ENCODE measurements around the gene HOXA2. TPM values are rescaled to one million over a fixed set of nuclear protein-coding genes. Genes with fewer than 3 reads are reported as not detected.

The HOXA2 gene
- polyA plus RNA-seq, 1 experiment: 0.09 TPM

DNA sequence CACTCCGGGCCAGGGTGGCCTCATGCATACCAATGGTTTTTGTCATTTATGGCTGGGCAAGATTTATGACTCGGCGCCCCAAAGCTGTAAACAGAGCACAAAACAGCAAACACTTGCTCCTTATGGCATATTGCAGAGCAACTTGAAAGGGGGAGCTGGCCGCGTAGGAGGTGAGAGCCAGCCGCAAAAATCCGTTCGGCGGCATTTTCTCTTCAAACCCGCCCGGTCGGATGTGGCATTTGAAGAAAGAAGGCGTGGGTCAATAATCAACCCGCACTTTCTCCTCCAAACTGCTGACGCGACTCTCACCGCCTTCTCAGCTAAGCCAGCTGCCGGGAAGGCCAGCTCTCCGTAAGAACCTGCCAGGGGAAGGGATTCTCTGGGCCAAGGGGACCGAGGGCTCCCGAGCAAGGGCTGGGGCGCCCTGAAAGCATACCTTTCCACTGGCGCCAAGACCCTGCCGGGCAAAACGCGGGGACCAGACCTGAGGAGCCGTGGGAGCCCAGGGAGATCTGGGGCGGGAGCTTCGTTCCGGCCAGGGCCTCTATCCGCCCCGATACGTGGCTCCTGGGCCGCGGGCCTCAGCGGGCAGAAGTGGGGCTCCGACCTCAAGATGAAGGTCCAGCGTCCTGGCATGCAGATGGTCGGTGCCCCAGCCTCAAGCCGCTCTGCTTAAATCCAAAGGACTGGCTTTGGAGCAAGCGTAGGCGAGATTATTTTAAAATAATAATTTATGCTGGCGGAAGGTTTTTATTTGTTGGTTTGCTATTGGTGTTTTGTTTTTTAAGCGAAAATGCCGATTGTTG, 12.9 kb upstream of the HOXA2 start:
- Histone ChIP-seq H3K27me3 (ENCODE audit: control insufficient read depth, insufficient read depth, low read length) (peaks cover 12% of the 10 kb centered on the region), H3K36me3 (ENCODE audit: control insufficient read depth, insufficient read depth, low read length) (no peaks in the 10 kb centered on the region; the same call in 1 of the 2 replicates), H3K4me3 (ENCODE audit: low read depth, low read length) (no peak overlapping the region)
- POLR2A ChIA-PET: no interaction called here
- CTCF ChIA-PET: interaction anchor here (1.2 kb wide), 1 partner anchor 11 kb away, joined by 5 read pairs; no protein-coding TSS in a partner anchor
- DNase-seq (ENCODE audit: low read depth): no peak
- no peak for TF ChIP-seq CTCF (IDR thresholded peaks at IDR 0.05; ENCODE audit: insufficient read depth, low read depth, low read length)

GRCh38 chr7:27114881-27115220, 12.4 kb upstream of the HOXA2 start:
- ChIA-PET CTCF (interaction anchor here (0.6 to 1.2 kb wide), 2 partner anchors 12 to 69 kb away, joined by 5 to 6 read pairs; no protein-coding TSS in a partner anchor), POLR2A (no interaction called here)
- H3K27me3 ChIP-seq (ENCODE audit: control insufficient read depth, insufficient read depth, low read length): peaks cover 12% of the 10 kb centered on the region
- H3K4me3 ChIP-seq (ENCODE audit: low read depth, low read length): no peak overlapping the region
- H3K36me3 ChIP-seq (ENCODE audit: control insufficient read depth, insufficient read depth, low read length): peaks cover under 1% of the 10 kb centered on the region; the same call in 1 of the 2 replicates
- no peak for TF ChIP-seq CTCF (IDR thresholded peaks at IDR 0.05; ENCODE audit: insufficient read depth, low read depth, low read length)
- no peak for DNase-seq (ENCODE audit: low read depth)

GRCh38 chr7:27113991-27114769, 11.7 kb upstream of the HOXA2 start:
- Histone ChIP-seq H3K4me3 (ENCODE audit: low read depth, low read length) (no peak overlapping the region), H3K27me3 (ENCODE audit: control insufficient read depth, insufficient read depth, low read length) (peaks cover 14% of the 10 kb centered on the region), H3K36me3 (ENCODE audit: control insufficient read depth, insufficient read depth, low read length) (peaks cover 2% of the 10 kb centered on the region; the same call in 1 of the 2 replicates)
- no peak for DNase-seq (ENCODE audit: low read depth)
- no peak for TF ChIP-seq CTCF (IDR thresholded peaks at IDR 0.05; ENCODE audit: insufficient read depth, low read depth, low read length)
- CTCF ChIA-PET: interaction anchor here (0.6 to 1.2 kb wide), 2 partner anchors 12 to 70 kb away, joined by 5 to 6 read pairs; no protein-coding TSS in a partner anchor
- POLR2A ChIA-PET: no interaction called here

DNA sequence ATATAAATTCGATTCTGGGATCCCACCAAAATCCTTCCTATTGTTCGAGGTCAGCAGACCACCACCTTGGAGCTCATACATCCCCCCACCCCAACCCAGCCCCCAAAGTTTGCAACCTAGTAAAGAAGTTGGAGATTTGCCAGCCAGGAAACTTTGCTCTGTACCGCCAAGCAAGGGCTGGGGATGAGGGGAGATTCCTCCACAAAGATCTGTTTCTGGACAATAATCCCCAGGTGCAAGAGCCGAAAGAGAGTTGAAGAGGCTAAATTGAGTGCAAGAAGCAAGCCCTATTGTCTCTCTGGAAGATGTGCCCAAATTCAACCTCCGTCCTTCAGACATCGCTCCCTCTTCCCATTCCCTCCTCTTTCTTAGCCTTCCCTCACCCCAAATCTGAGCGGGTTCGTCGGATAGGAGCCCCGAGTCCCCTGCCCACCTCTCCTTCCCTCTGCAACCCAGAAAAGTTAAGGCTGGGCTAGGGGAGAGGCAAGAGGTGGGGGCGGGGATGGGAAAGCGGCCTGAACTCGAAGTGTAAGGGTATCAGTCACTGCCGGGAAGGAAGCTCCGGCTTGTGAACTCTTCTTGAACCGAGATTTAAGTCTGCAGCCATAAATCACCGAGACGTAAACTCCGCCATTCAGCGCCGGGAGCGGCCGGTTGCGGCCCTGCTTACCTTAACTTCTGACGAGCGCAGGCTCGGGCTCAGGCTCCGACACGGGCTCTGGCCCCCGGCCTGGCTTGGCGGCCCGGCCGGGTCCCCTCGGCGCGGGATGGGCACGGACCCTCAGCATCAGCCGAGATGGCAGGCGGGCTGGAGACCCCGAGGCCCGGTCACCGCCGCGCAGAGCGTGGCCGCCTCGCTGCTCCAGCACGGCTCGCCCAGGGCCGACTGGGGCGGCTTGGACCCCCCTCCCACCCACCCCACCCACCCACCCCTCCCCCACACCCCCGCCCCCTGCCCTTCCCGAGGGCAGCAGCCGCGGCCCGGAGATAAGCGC, 10.8 kb upstream of the HOXA2 start:
- no peak overlapping the region; the same call in 1 of the 2 replicates for H3K4me3 ChIP-seq (ENCODE audit: low read depth, low read length)
- ChIA-PET POLR2A (no interaction called here), CTCF (no interaction called here)
- TF ChIP-seq CTCF (IDR thresholded peaks at IDR 0.05; ENCODE audit: insufficient read depth, low read depth, low read length): no peak
- peaks cover 2% of the 10 kb centered on the region; the same call in 1 of the 2 replicates for H3K36me3 ChIP-seq (ENCODE audit: control insufficient read depth, insufficient read depth, low read length)
- no peak for DNase-seq (ENCODE audit: low read depth)
- peaks cover 14% of the 10 kb centered on the region for H3K27me3 ChIP-seq (ENCODE audit: control insufficient read depth, insufficient read depth, low read length)

Data from BJ (cell line).